GM20000 (cell line): ENCODE results near the gene AIG1.
A peak's percentile ranks its signal among the peaks of the same experiment; 100 is the strongest.
"Not testable (repeated sequence)": the region's sequence is repeated elsewhere in the genome, so short reads cannot be mapped to it uniquely, and the experiment has no call there.

Experiments used
- DNase-seq: peaks from one replicate; pipeline ENCODE4 v3.0.0; 2012; ENCODE audit warnings: low spot score
- CTCF ChIP-seq: IDR thresholded peaks from 2 replicates; pipeline ENCODE4 v1.5.1; 2012; ENCODE audit warnings: mild to moderate bottlenecking, control low read depth; ENCODE audit errors: extremely low read depth, missing control alignments

AIG1 gene

GRCh38 chr6:143024977-143025376 is 35.7 kb upstream of the AIG1 start:
- no peak for TF ChIP-seq CTCF
- no peak for DNase-seq

GRCh38 chr6:143026696-143027449 is 33.8 kb upstream of the AIG1 start:
- DNase-seq: no peak
- TF ChIP-seq CTCF: peak; percentile 41

GRCh38 chr6:143034689-143035334 is 25.9 kb upstream of the AIG1 start:
- no peak for DNase-seq

GRCh38 chr6:143037470-143037869 is 23.2 kb upstream of the AIG1 start:
- TF ChIP-seq CTCF: no peak
- DNase-seq: no peak

More at GRCh38 chr6:143034689-143035334, 25.9 kb upstream of the AIG1 start:
- TF ChIP-seq CTCF: no peak

- no peak for TF ChIP-seq CTCF
- no peak for DNase-seq
These were observed 21.9 kb upstream of the AIG1 start for GRCh38 chr6:143038833-143039232.

GRCh38 chr6:143039548-143039947 is 21.1 kb upstream of the AIG1 start:
- TF ChIP-seq CTCF: no peak
- DNase-seq: peak; percentile 27

GRCh38 chr6:143040018-143040417 is 20.7 kb upstream of the AIG1 start:
- no peak for TF ChIP-seq CTCF
- DNase-seq: no peak

- DNase-seq: not testable (repeated sequence)
These were observed 16.3 kb upstream of the AIG1 start for GRCh38 chr6:143044345-143044744.
